SU-DHL-6 (cell line): Measurements from ENCODE around the gene DCK.
"Not testable (repeated sequence)": the region's sequence is repeated elsewhere in the genome, so short reads cannot be mapped to it uniquely, and the experiment has no call there.

ENCODE experiments used
- H2AFZ ChIP-seq: fragments of 200-600 bp; sonication (generic); 2 replicates; pipeline ENCODE4 v1.6.1; 2014; ENCODE audit warnings: low read depth, mild to moderate bottlenecking, moderate library complexity, mixed read lengths, antibody characterized with exemption, low read length; ENCODE audit not compliant: severe bottlenecking
- H3F3A ChIP-seq: fragments of 200-600 bp; shearing (Covaris generic); 2 replicates; pipeline ENCODE4 v1.6.0; 2016; ENCODE audit warnings: antibody characterized with exemption, mild to moderate bottlenecking; ENCODE audit not compliant: insufficient read depth
- H3K27ac ChIP-seq: fragments of 200-600 bp; sonication (generic); 2 replicates; pipeline ENCODE4 v1.5.1; 2016; ENCODE audit warnings: low read depth, mild to moderate bottlenecking, low read length, moderate library complexity, mixed read lengths
- H3K27me3 ChIP-seq: fragments of 200-600 bp; sonication (generic), shearing (Covaris generic); 2 replicates; pipeline ENCODE4 v1.6.0; 2014; ENCODE audit warnings: mild to moderate bottlenecking, low read length
- H3K36me3 ChIP-seq: fragments of 200-600 bp; sonication (generic); 2 replicates; pipeline ENCODE4 v1.6.1; 2014; ENCODE audit warnings: mild to moderate bottlenecking, low read length, mixed read lengths
- H3K4me2 ChIP-seq: fragments of 300-600, 200-600 bp; shearing (Covaris generic), sonication (generic); 2 replicates; pipeline ENCODE4 v1.6.0; 2014; ENCODE audit warnings: low read length, low read depth, mild to moderate bottlenecking; ENCODE audit not compliant: poor library complexity, severe bottlenecking
- H3K4me3 ChIP-seq: fragments of 200-600 bp; sonication (generic); 2 replicates; pipeline ENCODE4 v1.5.1; 2014; ENCODE audit warnings: antibody characterized with exemption, low read length, mild to moderate bottlenecking, mixed read lengths; ENCODE audit not compliant: insufficient read depth, poor library complexity, severe bottlenecking
- H3K79me2 ChIP-seq: fragments of 200-600 bp; sonication (generic); 2 replicates; pipeline ENCODE4 v1.6.1; 2014; ENCODE audit warnings: mild to moderate bottlenecking, low read length, moderate library complexity; ENCODE audit not compliant: insufficient read depth
- H3K9ac ChIP-seq: fragments of 200-600 bp; sonication (generic); 2 replicates; pipeline ENCODE4 v1.7.0; 2014; ENCODE audit warnings: mild to moderate bottlenecking, low read length
- H3K9me2 ChIP-seq: fragments of 200-600 bp; sonication (generic); replicated peaks from 2 replicates; pipeline ENCODE4 v1.6.1; 2014; ENCODE audit warnings: low read length; ENCODE audit not compliant: insufficient read depth
- H3K9me3 ChIP-seq: fragments of 200-600 bp; sonication (generic); 2 replicates; pipeline ENCODE4 v1.6.1; 2014; ENCODE audit warnings: low read length, mixed read lengths; ENCODE audit not compliant: insufficient read depth
- H4K20me1 ChIP-seq: fragments of 200-600 bp; sonication (generic); 2 replicates; pipeline ENCODE4 v1.6.1; 2014; ENCODE audit warnings: low read depth, mild to moderate bottlenecking, antibody characterized with exemption, low read length, moderate library complexity, mixed read lengths
- EZH2phosphoT487 ChIP-seq: fragments of 200-600 bp; sonication (generic), shearing (Covaris generic); conservative IDR thresholded peaks from 2 replicates; pipeline ENCODE4 v1.6.1; 2018; ENCODE audit warnings: mild to moderate bottlenecking, antibody characterized with exemption, low read length, moderate library complexity, mixed read lengths
- TF ChIP-seq, protein P1 (sequence below): fragments of 200-600 bp; sonication (generic); IDR thresholded peaks from one replicate; pipeline ENCODE4 v1.5.1; 2017; ENCODE audit warnings: antibody characterized with exemption, mild to moderate bottlenecking, low read length, moderate library complexity; ENCODE audit not compliant: insufficient read depth, poor library complexity, severe bottlenecking

DCK gene

DNA sequence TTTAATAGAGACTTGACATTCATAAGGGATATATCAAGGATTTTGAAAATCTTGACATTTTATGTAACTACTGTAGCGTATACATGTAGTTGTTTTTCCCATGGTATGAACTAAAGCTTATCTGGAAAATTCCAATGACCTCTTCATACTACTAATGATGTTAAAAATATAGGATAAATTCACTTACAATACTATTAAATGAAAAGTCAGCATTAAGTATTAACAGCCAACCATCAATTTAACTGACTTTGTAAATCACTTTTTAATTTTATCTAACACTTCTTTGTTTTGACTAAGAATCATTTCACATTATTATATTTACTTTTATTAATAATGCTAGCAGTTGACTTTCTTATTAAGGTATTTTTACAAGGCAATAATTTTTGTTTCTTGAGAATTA, 34.2 kb downstream of the DCK start:
- Histone ChIP-seq H3K79me2 (0 out of 2 replicates have a peak, but pooled peaks cover 4% of the 10 kb centered on the region), H3K36me3 (peaks cover 31% of the 10 kb centered on the region; the same call in 1 of the 2 replicates), H4K20me1 (no peaks in the 10 kb centered on the region), H3K9me2 (no peaks in the 10 kb centered on the region), H3K9ac (no peak overlapping the region), H2AFZ (no peak overlapping the region), H3K4me2 (no peak overlapping the region), H3K9me3 (no peaks in the 10 kb centered on the region), H3F3A (no peaks in the 10 kb centered on the region), H3K27ac (no peak overlapping the region), H3K27me3 (no peaks in the 10 kb centered on the region), H3K4me3 (no peak overlapping the region)
- TF ChIP-seq, protein P1, sequence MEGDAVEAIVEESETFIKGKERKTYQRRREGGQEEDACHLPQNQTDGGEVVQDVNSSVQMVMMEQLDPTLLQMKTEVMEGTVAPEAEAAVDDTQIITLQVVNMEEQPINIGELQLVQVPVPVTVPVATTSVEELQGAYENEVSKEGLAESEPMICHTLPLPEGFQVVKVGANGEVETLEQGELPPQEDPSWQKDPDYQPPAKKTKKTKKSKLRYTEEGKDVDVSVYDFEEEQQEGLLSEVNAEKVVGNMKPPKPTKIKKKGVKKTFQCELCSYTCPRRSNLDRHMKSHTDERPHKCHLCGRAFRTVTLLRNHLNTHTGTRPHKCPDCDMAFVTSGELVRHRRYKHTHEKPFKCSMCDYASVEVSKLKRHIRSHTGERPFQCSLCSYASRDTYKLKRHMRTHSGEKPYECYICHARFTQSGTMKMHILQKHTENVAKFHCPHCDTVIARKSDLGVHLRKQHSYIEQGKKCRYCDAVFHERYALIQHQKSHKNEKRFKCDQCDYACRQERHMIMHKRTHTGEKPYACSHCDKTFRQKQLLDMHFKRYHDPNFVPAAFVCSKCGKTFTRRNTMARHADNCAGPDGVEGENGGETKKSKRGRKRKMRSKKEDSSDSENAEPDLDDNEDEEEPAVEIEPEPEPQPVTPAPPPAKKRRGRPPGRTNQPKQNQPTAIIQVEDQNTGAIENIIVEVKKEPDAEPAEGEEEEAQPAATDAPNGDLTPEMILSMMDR = no peak
- no peak for TF ChIP-seq EZH2phosphoT487

DNA sequence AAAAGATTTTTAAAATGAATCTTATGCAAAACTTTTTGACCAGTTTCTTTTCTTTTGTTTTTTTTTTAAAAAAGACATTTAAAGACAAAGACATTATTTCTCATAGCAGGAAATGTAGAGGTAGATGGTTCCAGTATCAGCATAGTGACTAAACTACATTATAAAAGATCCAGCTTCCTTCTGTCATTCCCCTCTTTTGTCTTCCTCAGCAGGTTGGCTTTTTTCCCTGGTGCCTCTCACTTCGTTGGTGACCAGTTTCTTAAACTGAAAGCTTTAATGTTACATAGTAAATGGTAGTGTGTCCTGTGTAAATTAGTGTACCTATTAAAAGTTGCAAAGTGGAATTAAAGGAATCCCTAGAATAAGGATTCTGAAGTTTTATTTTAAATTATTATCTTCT, 36.1 kb downstream of the DCK start:
- H3K9me3 ChIP-seq = no peaks in the 10 kb centered on the region
- no peak overlapping the region for H3K9ac ChIP-seq
- no peak overlapping the region for H3K27ac ChIP-seq
- peaks cover 23% of the 10 kb centered on the region; the same call in 1 of the 2 replicates for H3K36me3 ChIP-seq
- H3F3A ChIP-seq = no peaks in the 10 kb centered on the region
- H3K9me2 ChIP-seq = no peaks in the 10 kb centered on the region
- TF ChIP-seq, protein P1 = no peak
- TF ChIP-seq EZH2phosphoT487 = no peak
- no peaks in the 10 kb centered on the region for H4K20me1 ChIP-seq
- no peaks in the 10 kb centered on the region for H3K79me2 ChIP-seq
- no peak overlapping the region for H2AFZ ChIP-seq
- H3K4me2 ChIP-seq = no peak overlapping the region
- no peaks in the 10 kb centered on the region for H3K27me3 ChIP-seq
- H3K4me3 ChIP-seq = no peak overlapping the region

DNA sequence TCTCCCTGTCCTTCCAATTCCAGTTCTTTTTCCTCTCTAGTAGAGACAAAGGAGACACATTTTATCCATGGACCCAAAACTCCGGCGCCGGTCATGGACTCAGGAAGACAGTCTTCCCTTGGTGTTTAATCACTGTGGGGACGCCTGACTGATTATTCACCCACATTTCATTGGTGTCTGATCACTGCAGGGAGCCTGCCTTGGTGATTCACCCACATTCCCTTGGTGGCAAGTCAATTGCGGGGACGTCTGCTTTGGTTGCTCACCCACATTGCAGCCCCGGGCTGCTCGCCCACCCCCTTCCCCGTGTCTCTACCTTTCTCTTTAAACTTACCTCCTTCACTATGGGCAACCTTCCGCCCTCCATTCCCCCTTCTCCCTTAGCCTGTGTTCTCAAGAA, 38.7 kb downstream of the DCK start:
- H3K9me2 ChIP-seq, H3K27me3 ChIP-seq, H3K79me2 ChIP-seq, H3K9ac ChIP-seq, H3F3A ChIP-seq, H3K4me2 ChIP-seq, H3K9me3 ChIP-seq, H3K4me3 ChIP-seq, H3K27ac ChIP-seq, H2AFZ ChIP-seq, H4K20me1 ChIP-seq: not testable (repeated sequence)
- H3K36me3 ChIP-seq = peaks cover 12% of the 10 kb centered on the region; the same call in 1 of the 2 replicates

DNA sequence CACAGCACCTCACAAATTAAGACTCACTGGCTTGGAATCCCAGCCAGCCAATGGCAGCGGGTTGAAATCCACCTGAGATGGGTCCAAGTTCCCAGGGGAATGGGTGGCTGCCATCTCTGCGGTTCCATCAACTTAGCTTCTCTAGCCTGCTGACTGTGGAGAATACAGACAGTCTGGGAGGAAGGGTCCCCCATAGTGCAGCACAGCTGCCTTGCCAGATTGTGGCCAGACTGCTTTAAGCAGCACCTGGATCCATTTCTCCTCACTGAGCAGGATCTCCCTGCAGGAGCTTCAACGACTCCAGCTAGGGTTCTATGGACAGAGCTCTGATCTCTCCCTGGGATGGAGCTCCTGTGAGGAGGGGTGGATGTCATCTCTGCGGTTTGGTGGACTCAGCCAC, 51.8 kb downstream of the DCK start:
- H3K27ac ChIP-seq = no peak overlapping the region
- H3K4me3 ChIP-seq = no peak overlapping the region
- no peaks in the 10 kb centered on the region for H4K20me1 ChIP-seq
- no peak overlapping the region for H3K4me2 ChIP-seq
- no peak overlapping the region for H3K9ac ChIP-seq
- no peaks in the 10 kb centered on the region for H3K36me3 ChIP-seq
- no peak for TF ChIP-seq EZH2phosphoT487
- TF ChIP-seq, protein P1 = no peak
- H3K27me3 ChIP-seq = no peaks in the 10 kb centered on the region
- 0 out of 2 replicates have a peak, but pooled peaks cover 4% of the 10 kb centered on the region for H3F3A ChIP-seq
- no peaks in the 10 kb centered on the region for H3K9me2 ChIP-seq
- no peak overlapping the region for H2AFZ ChIP-seq
- H3K9me3 ChIP-seq = no peaks in the 10 kb centered on the region
- no peaks in the 10 kb centered on the region for H3K79me2 ChIP-seq
